H9 (cell line): Measurements from ENCODE around the gene TRIO. TPM values are rescaled to one million over a fixed set of nuclear protein-coding genes. Genes with fewer than 3 reads are reported as not detected.
A peak's percentile ranks its signal among the peaks of the same experiment; 100 is the strongest.

Experiments used
- DNase-seq: peaks from one replicate; pipeline ENCODE4 v3.0.0-alpha.2; 2017
- H2AFZ ChIP-seq: one replicate; pipeline ENCODE4 v1.6.1; 2013; ENCODE audit warnings: mild to moderate bottlenecking, low read length, control low read depth, moderate library complexity
- H2AK5ac ChIP-seq: 2 replicates; pipeline ENCODE4 v1.6.1; 2013; ENCODE audit warnings: low read length, control low read depth, mixed read lengths; ENCODE audit not compliant: insufficient read length
- H2BK120ac ChIP-seq: one replicate; pipeline ENCODE4 v1.6.1; 2013; ENCODE audit warnings: low read depth, mild to moderate bottlenecking, low read length, control low read depth, inconsistent platforms; ENCODE audit not compliant: poor library complexity, severe bottlenecking
- H2BK12ac ChIP-seq: 2 replicates; pipeline ENCODE4 v1.6.1; 2013; ENCODE audit warnings: low read length, control low read depth, mixed read lengths, low read depth; ENCODE audit not compliant: insufficient read length
- H2BK15ac ChIP-seq: 2 replicates; pipeline ENCODE4 v1.6.1; 2013; ENCODE audit warnings: low read depth, low read length, control low read depth
- H2BK20ac ChIP-seq: one replicate; pipeline ENCODE4 v1.6.1; 2013; ENCODE audit warnings: low read depth, mild to moderate bottlenecking, low read length, control low read depth, inconsistent platforms; ENCODE audit not compliant: poor library complexity, severe bottlenecking
- H2BK5ac ChIP-seq: 2 replicates; pipeline ENCODE4 v1.6.1; 2013; ENCODE audit warnings: low read length, control low read depth, mixed read lengths; ENCODE audit not compliant: insufficient read length
- H3K14ac ChIP-seq: 2 replicates; pipeline ENCODE4 v1.6.1; 2013; ENCODE audit warnings: low read length, control low read depth; ENCODE audit not compliant: insufficient read depth
- H3K18ac ChIP-seq: 2 replicates; pipeline ENCODE4 v1.6.1; 2013; ENCODE audit warnings: low read depth, mild to moderate bottlenecking, mixed read lengths, low read length, control low read depth; ENCODE audit not compliant: insufficient read length
- H3K23ac ChIP-seq: 2 replicates; pipeline ENCODE4 v1.6.1; 2013; ENCODE audit warnings: low read length, control low read depth, mixed read lengths, low read depth; ENCODE audit not compliant: insufficient read length
- H3K23me2 ChIP-seq: 2 replicates; pipeline ENCODE4 v1.6.1; 2013; ENCODE audit warnings: low read depth, mild to moderate bottlenecking, mixed read lengths, low read length, control low read depth; ENCODE audit not compliant: insufficient read length, poor library complexity, severe bottlenecking
- H3K27ac ChIP-seq: 2 replicates; pipeline ENCODE4 v1.5.1; 2013; ENCODE audit warnings: low read length, control low read depth, mixed read lengths, low read depth; ENCODE audit not compliant: insufficient read length
- H3K27me3 ChIP-seq: 2 replicates; pipeline ENCODE4 v1.6.1; 2013; ENCODE audit warnings: low read length, control low read depth, inconsistent platforms; ENCODE audit not compliant: insufficient read depth
- H3K4ac ChIP-seq: 2 replicates; pipeline ENCODE4 v1.6.1; 2013; ENCODE audit warnings: low read depth, mild to moderate bottlenecking, control low read depth, inconsistent platforms, low read length, moderate library complexity
- H3K4me1 ChIP-seq: 2 replicates; pipeline ENCODE4 v1.6.1; 2013; ENCODE audit warnings: low read length, control low read depth, inconsistent platforms; ENCODE audit not compliant: insufficient read depth
- H3K4me2 ChIP-seq: 2 replicates; pipeline ENCODE4 v1.6.1; 2013; ENCODE audit warnings: low read length, control low read depth, mixed read lengths; ENCODE audit not compliant: insufficient read length, insufficient read depth
- H3K56ac ChIP-seq: 2 replicates; pipeline ENCODE4 v1.6.1; 2013; ENCODE audit warnings: low read depth, mild to moderate bottlenecking, mixed read lengths, low read length, control low read depth; ENCODE audit not compliant: insufficient read length
- H3K79me1 ChIP-seq: 2 replicates; pipeline ENCODE4 v1.6.1; 2013; ENCODE audit warnings: low read depth, mild to moderate bottlenecking, moderate library complexity, low read length, control low read depth, inconsistent platforms; ENCODE audit not compliant: insufficient read depth, poor library complexity, severe bottlenecking
- H3K79me2 ChIP-seq: 2 replicates; pipeline ENCODE4 v1.6.1; 2013; ENCODE audit warnings: low read length, control low read depth, inconsistent platforms; ENCODE audit not compliant: insufficient read depth
- H3K9ac ChIP-seq: 2 replicates; pipeline ENCODE4 v1.6.1; 2013; ENCODE audit warnings: low read length, control low read depth, mixed read lengths; ENCODE audit not compliant: insufficient read length; ENCODE audit errors: extremely low read depth
- H3K9me3 ChIP-seq: one replicate; pipeline ENCODE4 v1.6.1; 2013; ENCODE audit warnings: low read depth, low read length, inconsistent platforms; ENCODE audit not compliant: control insufficient read depth
- H3T11ph ChIP-seq: one replicate; pipeline ENCODE4 v1.6.1; 2013; ENCODE audit warnings: mild to moderate bottlenecking, low read length, control low read depth, inconsistent platforms
- H4K20me1 ChIP-seq: one replicate; pipeline ENCODE4 v1.6.1; 2013; ENCODE audit not compliant: control insufficient read depth, insufficient read length, insufficient read depth
- H4K5ac ChIP-seq: 2 replicates; pipeline ENCODE4 v1.6.1; 2013; ENCODE audit warnings: low read depth, mild to moderate bottlenecking, mixed read lengths, low read length, control low read depth; ENCODE audit not compliant: insufficient read length
- H4K8ac ChIP-seq: replicated peaks from 2 replicates; pipeline ENCODE4 v1.6.1; 2013; ENCODE audit warnings: low read length, control low read depth, mixed read lengths, low read depth; ENCODE audit not compliant: insufficient read length
- H4K91ac ChIP-seq: 2 replicates; pipeline ENCODE4 v1.6.1; 2013; ENCODE audit warnings: low read depth, mild to moderate bottlenecking, moderate library complexity, mixed read lengths, low read length, control low read depth; ENCODE audit not compliant: insufficient read length
- H3K27ac Mint-ChIP-seq, 3 experiments: 2 replicates in 2 of 3; 3 replicates in 1 of 3; pipeline ENCODE4 v1.8.0; 2020 to 2021; ENCODE audit warnings: mixed read lengths in 3 of 3, mild to moderate bottlenecking in 1 of 3, moderate library complexity in 1 of 3
- H3K27me3 Mint-ChIP-seq: 2 replicates; pipeline ENCODE4 v1.8.0; 2021; ENCODE audit warnings: low read depth, mild to moderate bottlenecking, moderate library complexity, mixed read lengths
- H3K36me3 Mint-ChIP-seq, 3 experiments: 2 replicates in 2 of 3; 3 replicates in 1 of 3; pipeline ENCODE4 v1.8.0; 2020 to 2021; ENCODE audit warnings: low read depth in 3 of 3, mixed read lengths in 3 of 3; ENCODE audit not compliant: insufficient read depth in 1 of 3
- H3K4me1 Mint-ChIP-seq, 2 experiments: 2 replicates each; pipeline ENCODE4 v1.8.0; 2020; ENCODE audit warnings: mixed read lengths in 2 of 2
- H3K4me3 Mint-ChIP-seq, 2 experiments: 2 replicates in 1 of 2; 3 replicates in 1 of 2; pipeline ENCODE4 v1.8.0; 2020 to 2021; ENCODE audit warnings: mild to moderate bottlenecking in 2 of 2, mixed read lengths in 2 of 2, moderate library complexity in 1 of 2
- H3K9me3 Mint-ChIP-seq, 2 experiments: 2 replicates in 1 of 2; 3 replicates in 1 of 2; pipeline ENCODE4 v1.8.0; 2020; ENCODE audit warnings: mild to moderate bottlenecking in 2 of 2, mixed read lengths in 2 of 2, moderate library complexity in 1 of 2
- WGBS: extraction: QIAGEN DNeasy Blood & Tissue Kit; methylation state at CpG from one replicate; pipeline ENCODE4 v1.1.7; 2013; ENCODE audit warnings: missing lambda C conversion rate, low lambda C conversion rate, mixed read lengths; ENCODE audit not compliant: insufficient read length; ENCODE audit errors: extremely low coverage; 5-methylcytosine and 5-hydroxymethylcytosine counted together
- total RNA-seq: library from RNA; stranded (reverse); gene quantifications from 2 replicates; pipeline ENCODE4 v1.2.1, GENCODE V29; 2021
- TF ChIP-seq, protein P1 (sequence below): fragments of 200-600 bp; sonication (generic); conservative IDR thresholded peaks from 3 replicates; pipeline ENCODE4 v1.8.0; 2021; ENCODE audit warnings: antibody characterized with exemption, mild to moderate bottlenecking

TRIO gene
- total RNA-seq, 1 experiment from 2014 or later, result 87.8 TPM

- no peaks in the 10 kb centered on the region for H4K20me1 ChIP-seq
- H3K23ac ChIP-seq, result no peak overlapping the region
- no peak overlapping the region for H4K91ac ChIP-seq
- no peak overlapping the region for H3K56ac ChIP-seq
- no peak overlapping the region for H2AK5ac ChIP-seq
- H2BK15ac ChIP-seq, result no peak overlapping the region
- Mint-ChIP-seq H3K4me1 (peaks cover 82% of the 10 kb centered on the region in 2 experiments), H3K36me3 (no peaks in the 10 kb centered on the region), H3K27me3 (no peaks in the 10 kb centered on the region), H3K27ac (peak overlapping the region; percentile 91 to 97 (median 92)), H3K9me3 (no peaks in the 10 kb centered on the region), H3K4me3 (peak overlapping the region; percentile 57 to 74)
- no peak overlapping the region for H2BK20ac ChIP-seq
- no peak overlapping the region for H2BK5ac ChIP-seq
- no peaks in the 10 kb centered on the region for H3K27me3 ChIP-seq
- H3K4me1 ChIP-seq, result peaks cover 32% of the 10 kb centered on the region
- no peak overlapping the region; the same call in 1 of the 2 replicates for H3K14ac ChIP-seq
- no peaks in the 10 kb centered on the region for H3K23me2 ChIP-seq
- peak overlapping the region; percentile 79 for H3K18ac ChIP-seq
- WGBS, result no CpG with 5 or more reads among the region's 26 CpGs
- peak; percentile 94 for DNase-seq
- H4K5ac ChIP-seq, result no peak overlapping the region
- H3K9ac ChIP-seq, result peak overlapping the region; percentile 63
- H2BK12ac ChIP-seq, result peak overlapping the region; percentile 74
- H3K79me2 ChIP-seq, result peaks cover 22% of the 10 kb centered on the region; the same call in 1 of the 2 replicates
- H3K4me2 ChIP-seq, result peak overlapping the region; percentile 43
- H3K27ac ChIP-seq, result no peak overlapping the region
- no peak overlapping the region for H4K8ac ChIP-seq
- H2BK120ac ChIP-seq, result no peak overlapping the region
- H3K79me1 ChIP-seq, result no peaks in the 10 kb centered on the region
- H3K4ac ChIP-seq, result no peak overlapping the region
- no peaks in the 10 kb centered on the region for H3K9me3 ChIP-seq
- no peak overlapping the region for H2AFZ ChIP-seq
- TF ChIP-seq, protein P1, sequence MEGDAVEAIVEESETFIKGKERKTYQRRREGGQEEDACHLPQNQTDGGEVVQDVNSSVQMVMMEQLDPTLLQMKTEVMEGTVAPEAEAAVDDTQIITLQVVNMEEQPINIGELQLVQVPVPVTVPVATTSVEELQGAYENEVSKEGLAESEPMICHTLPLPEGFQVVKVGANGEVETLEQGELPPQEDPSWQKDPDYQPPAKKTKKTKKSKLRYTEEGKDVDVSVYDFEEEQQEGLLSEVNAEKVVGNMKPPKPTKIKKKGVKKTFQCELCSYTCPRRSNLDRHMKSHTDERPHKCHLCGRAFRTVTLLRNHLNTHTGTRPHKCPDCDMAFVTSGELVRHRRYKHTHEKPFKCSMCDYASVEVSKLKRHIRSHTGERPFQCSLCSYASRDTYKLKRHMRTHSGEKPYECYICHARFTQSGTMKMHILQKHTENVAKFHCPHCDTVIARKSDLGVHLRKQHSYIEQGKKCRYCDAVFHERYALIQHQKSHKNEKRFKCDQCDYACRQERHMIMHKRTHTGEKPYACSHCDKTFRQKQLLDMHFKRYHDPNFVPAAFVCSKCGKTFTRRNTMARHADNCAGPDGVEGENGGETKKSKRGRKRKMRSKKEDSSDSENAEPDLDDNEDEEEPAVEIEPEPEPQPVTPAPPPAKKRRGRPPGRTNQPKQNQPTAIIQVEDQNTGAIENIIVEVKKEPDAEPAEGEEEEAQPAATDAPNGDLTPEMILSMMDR, result no peak
- no peak overlapping the region for H3T11ph ChIP-seq
These were observed 121.6 kb downstream of the TRIO start for GRCh38 chr5:14264605-14265316.
